Breast epithelium (tissue), 4 donors: ENCODE results near the gene CREB3L2. TPM values are rescaled to one million over a fixed set of nuclear protein-coding genes. Genes with fewer than 3 reads are reported as not detected.
A peak's percentile ranks its signal among the peaks of the same experiment; 100 is the strongest.

ENCODE experiments used
- DNase-seq, 2 donors: peaks; one replicate each; pipeline ENCODE4 v3.0.0-alpha.2; 2019; ENCODE audit warnings: low spot score in 2 of 2
- H3K27ac ChIP-seq, 2 donors: fragments of 200-600 bp; sonication (generic) in 1 of 2; one replicate each; pipeline ENCODE4 v1.5.1; 2016 to 2019; ENCODE audit warnings: mild to moderate bottlenecking in 1 of 2
- H3K27me3 ChIP-seq, 2 donors: fragments of 200-600 bp; sonication (generic) in 1 of 2; one replicate each; pipeline versions ENCODE4 v1.5.1 to v1.6.0; 2017 to 2019; ENCODE audit warnings: control low read depth in 1 of 2, mild to moderate bottlenecking in 1 of 2
- H3K36me3 ChIP-seq: fragments of 200-600 bp; one replicate; pipeline ENCODE4 v1.5.1; 2019
- H3K4me1 ChIP-seq, 2 donors: fragments of 200-600 bp; sonication (generic); one replicate each; pipeline ENCODE4 v1.5.1; 2016 to 2019; ENCODE audit warnings: control low read depth in 1 of 2
- H3K4me3 ChIP-seq, 3 donors: fragments of 200-600 bp; sonication (generic); 1 replicate in 2 of 3; 2 replicates in 1 of 3; pipeline ENCODE4 v1.5.1; 2016 to 2019; ENCODE audit warnings: mild to moderate bottlenecking in 3 of 3, moderate library complexity in 2 of 3
- H3K9me3 ChIP-seq, 2 donors: fragments of 200-600 bp; sonication (generic) in 1 of 2; one replicate each; pipeline ENCODE4 v1.5.1; 2016 to 2019; ENCODE audit warnings: control low read depth in 1 of 2
- POLR2A ChIP-seq: fragments of 450-650 bp; IDR thresholded peaks from one replicate; pipeline ENCODE4 v1.6.1; 2016; ENCODE audit warnings: antibody characterized with exemption, mild to moderate bottlenecking, moderate library complexity
- POLR2AphosphoS5 ChIP-seq, 3 donors: sonication (generic); formaldehyde crosslinking; IDR thresholded peaks; one replicate each; pipeline ENCODE4 v1.6.1; 2017; ENCODE audit warnings: antibody characterized with exemption in 3 of 3
- intact Hi-C: fragments of 100-400 bp; cut with DNase I; formaldehyde crosslinking; loops from one replicate; pipeline ENCODE4 v1.15.1; 2023; ENCODE audit warnings: low total_unique reads
- total RNA-seq, 3 donors: library from RNA; depleted of rRNA; stranded (reverse); fragments of >200 nt; gene quantifications; one replicate each; pipeline ENCODE4 v1.1.0, GENCODE V29; 2016
- TF ChIP-seq, protein P1 (sequence below), 3 donors: fragments of 450-650 bp; IDR thresholded peaks; one replicate each; pipeline ENCODE4 v1.5.1; 2016 to 2017; ENCODE audit warnings: antibody characterized with exemption in 3 of 3, mild to moderate bottlenecking in 3 of 3, moderate library complexity in 3 of 3

CREB3L2 gene
- total RNA-seq, 3 donors from 2014 or later: 23.0 to 46.5 (median 40.5) TPM

GRCh38 chr7:137852108-137852507 lies 149.8 kb downstream of the CREB3L2 start:
- H3K27me3 ChIP-seq: peaks cover 0 to 7% of the 10 kb centered on the region in 2 donors
- H3K4me3 ChIP-seq: no peak overlapping the region
- no peak for TF ChIP-seq POLR2A
- intact Hi-C loops: no loop called here
- no peak overlapping the region for H3K27ac ChIP-seq
- no peaks in the 10 kb centered on the region for H3K9me3 ChIP-seq
- DNase-seq: no peak
- H3K4me1 ChIP-seq: no peaks in the 10 kb centered on the region
- no peaks in the 10 kb centered on the region for H3K36me3 ChIP-seq

GRCh38 chr7:137850972-137851945 lies 150.6 kb downstream of the CREB3L2 start:
- no peak for DNase-seq
- Histone ChIP-seq H3K27ac (no peak overlapping the region), H3K27me3 (peaks cover 3 to 11% of the 10 kb centered on the region in 2 donors), H3K36me3 (no peaks in the 10 kb centered on the region), H3K9me3 (no peaks in the 10 kb centered on the region), H3K4me1 (no peaks in the 10 kb centered on the region), H3K4me3 (no peak overlapping the region)
- intact Hi-C loops: no loop called here
- TF ChIP-seq, protein P1, sequence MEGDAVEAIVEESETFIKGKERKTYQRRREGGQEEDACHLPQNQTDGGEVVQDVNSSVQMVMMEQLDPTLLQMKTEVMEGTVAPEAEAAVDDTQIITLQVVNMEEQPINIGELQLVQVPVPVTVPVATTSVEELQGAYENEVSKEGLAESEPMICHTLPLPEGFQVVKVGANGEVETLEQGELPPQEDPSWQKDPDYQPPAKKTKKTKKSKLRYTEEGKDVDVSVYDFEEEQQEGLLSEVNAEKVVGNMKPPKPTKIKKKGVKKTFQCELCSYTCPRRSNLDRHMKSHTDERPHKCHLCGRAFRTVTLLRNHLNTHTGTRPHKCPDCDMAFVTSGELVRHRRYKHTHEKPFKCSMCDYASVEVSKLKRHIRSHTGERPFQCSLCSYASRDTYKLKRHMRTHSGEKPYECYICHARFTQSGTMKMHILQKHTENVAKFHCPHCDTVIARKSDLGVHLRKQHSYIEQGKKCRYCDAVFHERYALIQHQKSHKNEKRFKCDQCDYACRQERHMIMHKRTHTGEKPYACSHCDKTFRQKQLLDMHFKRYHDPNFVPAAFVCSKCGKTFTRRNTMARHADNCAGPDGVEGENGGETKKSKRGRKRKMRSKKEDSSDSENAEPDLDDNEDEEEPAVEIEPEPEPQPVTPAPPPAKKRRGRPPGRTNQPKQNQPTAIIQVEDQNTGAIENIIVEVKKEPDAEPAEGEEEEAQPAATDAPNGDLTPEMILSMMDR (IDR thresholded peaks at IDR 0.05): no peak
- TF ChIP-seq POLR2AphosphoS5 (IDR thresholded peaks at IDR 0.05) (no peak), POLR2A (no peak)

DNA sequence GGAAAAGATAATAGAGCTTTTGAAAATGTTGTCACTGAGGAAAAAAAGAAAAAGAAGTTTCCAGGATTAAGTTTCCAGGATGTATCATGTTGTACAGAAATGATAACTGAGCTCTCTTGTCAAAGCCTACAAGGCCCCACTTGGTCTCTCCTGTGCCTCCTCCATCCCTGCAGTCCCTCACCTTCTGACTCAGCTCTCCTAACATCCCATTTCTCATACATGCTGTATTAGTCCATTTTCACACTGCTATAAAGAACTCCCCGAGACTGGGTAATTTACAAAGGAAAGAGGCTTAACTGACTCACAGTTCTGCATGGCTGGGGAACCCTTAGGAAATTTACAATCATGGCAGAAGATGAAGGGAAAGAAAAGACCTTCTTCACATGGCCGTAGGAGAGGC lies 151.3 kb downstream of the CREB3L2 start:
- Histone ChIP-seq H3K4me1 (no peaks in the 10 kb centered on the region), H3K27me3 (peaks cover 3 to 14% of the 10 kb centered on the region in 2 donors), H3K27ac (no peak overlapping the region), H3K36me3 (no peaks in the 10 kb centered on the region), H3K4me3 (no peak overlapping the region), H3K9me3 (no peaks in the 10 kb centered on the region)
- DNase-seq: no peak
- intact Hi-C loops: no loop called here
- no peak for TF ChIP-seq POLR2AphosphoS5 (IDR thresholded peaks at IDR 0.05)
- TF ChIP-seq POLR2A: no peak

GRCh38 chr7:137848095-137848494 lies 153.8 kb downstream of the CREB3L2 start:
- no peaks in the 10 kb centered on the region for H3K36me3 ChIP-seq
- no peak overlapping the region for H3K27ac ChIP-seq
- no peaks in the 10 kb centered on the region for H3K9me3 ChIP-seq
- H3K4me3 ChIP-seq: no peak overlapping the region
- DNase-seq: no peak
- peaks cover 3 to 30% of the 10 kb centered on the region in 2 donors for H3K27me3 ChIP-seq
- no peaks in the 10 kb centered on the region for H3K4me1 ChIP-seq
- TF ChIP-seq, protein P1 (IDR thresholded peaks at IDR 0.05): no peak
- TF ChIP-seq POLR2A (no peak), POLR2AphosphoS5 (IDR thresholded peaks at IDR 0.05) (no peak)
- intact Hi-C loops: no loop called here

- H3K36me3 ChIP-seq: no peaks in the 10 kb centered on the region
- TF ChIP-seq, protein P1 (IDR thresholded peaks at IDR 0.05): no peak
- DNase-seq: no peak
- H3K27ac ChIP-seq: no peak overlapping the region
- peak overlapping the region; percentile 25 to 66 (median 39) for H3K4me3 ChIP-seq
- no peaks in the 10 kb centered on the region for H3K4me1 ChIP-seq
- no peaks in the 10 kb centered on the region for H3K9me3 ChIP-seq
- peaks cover 3 to 30% of the 10 kb centered on the region in 2 donors for H3K27me3 ChIP-seq
- intact Hi-C loops: no loop called here
These were observed 154.3 kb downstream of the CREB3L2 start for GRCh38 chr7:137847568-137848050.
